ENCODE measurements around the gene EEFSEC. TPM values are rescaled to one million over a fixed set of nuclear protein-coding genes. Genes with fewer than 3 reads are reported as not detected.
A peak's percentile ranks its signal among the peaks of the same experiment; 100 is the strongest.

Gene EEFSEC
- polyA plus RNA-seq, 1 donor (not counting 4 experiments of a cell fraction or from before 2014, with no cell fraction given) = 8.7 TPM

DNA sequence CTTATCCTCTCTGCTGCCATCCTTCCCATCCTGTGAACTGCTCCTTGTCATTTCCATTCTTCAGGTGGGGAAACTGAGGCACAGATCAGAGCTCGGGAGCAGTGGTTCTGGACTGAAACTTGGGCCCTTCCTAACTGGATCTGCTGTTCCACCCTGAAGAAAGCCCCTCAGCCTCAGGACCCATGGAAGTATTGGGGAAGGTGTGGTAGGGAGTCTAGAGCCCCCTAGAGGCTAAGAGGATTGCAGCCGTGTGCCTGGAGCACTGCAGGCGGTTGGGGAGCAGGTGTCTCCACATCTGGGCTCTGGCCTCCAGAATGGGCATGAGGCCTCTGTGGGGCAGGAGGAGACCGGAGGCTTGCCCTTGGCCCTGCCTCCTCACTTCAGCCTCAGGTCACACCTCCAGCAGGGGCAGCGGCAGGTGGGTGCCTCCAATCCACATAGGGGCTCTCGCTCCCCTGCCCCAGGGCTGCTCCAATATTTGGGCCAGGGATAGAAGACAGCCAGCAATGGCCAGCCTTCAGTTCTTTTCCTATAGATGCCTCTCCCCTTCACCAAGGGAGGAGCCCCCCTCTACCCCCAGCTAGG, 285.3 kb downstream of the EEFSEC start:
- H3K9me3 ChIP-seq (ENCODE audit: control insufficient read depth, low read depth, low read length) = no peaks in the 10 kb centered on the region
- H3K4me2 ChIP-seq (ENCODE audit: control insufficient read depth, extremely low read depth, insufficient read depth, low read depth, low read length) = no peak overlapping the region
- H3K79me2 ChIP-seq (ENCODE audit: control insufficient read depth, insufficient read depth, low read length) = no peaks in the 10 kb centered on the region
- H4K20me1 ChIP-seq (ENCODE audit: control insufficient read depth, extremely low read depth, insufficient read depth, low read length) = peaks cover 3% of the 10 kb centered on the region
- H3K27me3 ChIP-seq (ENCODE audit: control insufficient read depth, extremely low read depth, insufficient read depth, low read length) = peaks cover 27% of the 10 kb centered on the region
- no peaks in the 10 kb centered on the region for H3K4me1 ChIP-seq (ENCODE audit: control insufficient read depth, extremely low read depth, insufficient read depth, low read length)
- no peak overlapping the region for H3K9ac ChIP-seq (ENCODE audit: control insufficient read depth, extremely low read depth, insufficient read depth, low read length)
- no peaks in the 10 kb centered on the region for H3K9me1 ChIP-seq (ENCODE audit: control insufficient read depth, extremely low read depth, insufficient read depth, low read length)
- no peak overlapping the region for H2AFZ ChIP-seq (ENCODE audit: control insufficient read depth, low read length)
- H3K27ac ChIP-seq (ENCODE audit: control insufficient read depth, insufficient read depth, low read length) = no peak overlapping the region
- no peak for FAIRE-seq
- H3K4me3 ChIP-seq (ENCODE audit: control insufficient read depth in 2 of 3, extremely low read depth in 1 of 3, insufficient read depth in 2 of 3, low read depth in 1 of 3, low read length in 3 of 3) = no peak overlapping the region
- TF ChIP-seq, protein P1, sequence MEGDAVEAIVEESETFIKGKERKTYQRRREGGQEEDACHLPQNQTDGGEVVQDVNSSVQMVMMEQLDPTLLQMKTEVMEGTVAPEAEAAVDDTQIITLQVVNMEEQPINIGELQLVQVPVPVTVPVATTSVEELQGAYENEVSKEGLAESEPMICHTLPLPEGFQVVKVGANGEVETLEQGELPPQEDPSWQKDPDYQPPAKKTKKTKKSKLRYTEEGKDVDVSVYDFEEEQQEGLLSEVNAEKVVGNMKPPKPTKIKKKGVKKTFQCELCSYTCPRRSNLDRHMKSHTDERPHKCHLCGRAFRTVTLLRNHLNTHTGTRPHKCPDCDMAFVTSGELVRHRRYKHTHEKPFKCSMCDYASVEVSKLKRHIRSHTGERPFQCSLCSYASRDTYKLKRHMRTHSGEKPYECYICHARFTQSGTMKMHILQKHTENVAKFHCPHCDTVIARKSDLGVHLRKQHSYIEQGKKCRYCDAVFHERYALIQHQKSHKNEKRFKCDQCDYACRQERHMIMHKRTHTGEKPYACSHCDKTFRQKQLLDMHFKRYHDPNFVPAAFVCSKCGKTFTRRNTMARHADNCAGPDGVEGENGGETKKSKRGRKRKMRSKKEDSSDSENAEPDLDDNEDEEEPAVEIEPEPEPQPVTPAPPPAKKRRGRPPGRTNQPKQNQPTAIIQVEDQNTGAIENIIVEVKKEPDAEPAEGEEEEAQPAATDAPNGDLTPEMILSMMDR (optimal IDR thresholded peaks at IDR 0.05 in 1 of 3, IDR thresholded peaks at IDR 0.05 in 1 of 3, conservative IDR thresholded peaks at IDR 0.05 in 1 of 3; ENCODE audit: extremely low read depth in 1 of 3, insufficient read depth in 2 of 3, low read length in 3 of 3) = peak; percentile 52 to 59 (median 52)
- TF ChIP-seq EZH2 (IDR thresholded peaks at IDR 0.05; ENCODE audit: low read length) = no peak
- DNase-seq (ENCODE audit: low read depth, low spot score) = no peak
- dilution Hi-C loops (cut with MboI; ENCODE audit: extremely low pct_ligation_motif_present, low sequenced_read_pairs) = no loop called here
- H3K36me3 ChIP-seq (ENCODE audit: control insufficient read depth in 2 of 2, extremely low read depth in 1 of 2, insufficient read depth in 2 of 2, low read length in 2 of 2) = no peaks in the 10 kb centered on the region

DNA sequence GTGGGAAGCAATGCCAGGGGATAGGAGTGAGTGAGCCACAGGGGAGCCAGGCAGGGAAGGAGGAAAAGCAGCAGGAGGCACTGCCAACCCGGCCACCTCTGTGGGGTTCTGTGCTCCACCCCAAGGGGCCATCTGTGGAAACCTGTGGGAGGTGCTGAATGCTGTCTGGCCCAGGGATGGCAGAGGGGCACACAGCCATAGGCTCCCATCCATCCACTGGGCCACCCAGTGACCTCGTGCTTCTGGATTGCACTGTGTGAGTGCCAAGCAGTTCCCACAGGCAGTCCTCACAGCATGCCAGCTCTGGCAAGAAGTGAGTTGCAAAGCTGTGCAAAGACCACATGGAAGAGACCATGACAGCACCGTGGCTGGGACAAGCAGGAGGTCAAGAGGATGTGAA, 285.9 kb downstream of the EEFSEC start:
- Histone ChIP-seq H4K20me1 (ENCODE audit: control insufficient read depth, extremely low read depth, insufficient read depth, low read length) (peaks cover 3% of the 10 kb centered on the region), H3K9ac (ENCODE audit: control insufficient read depth, extremely low read depth, insufficient read depth, low read length) (no peak overlapping the region), H3K9me1 (ENCODE audit: control insufficient read depth, extremely low read depth, insufficient read depth, low read length) (no peaks in the 10 kb centered on the region), H3K27ac (ENCODE audit: control insufficient read depth, insufficient read depth, low read length) (no peak overlapping the region), H3K9me3 (ENCODE audit: control insufficient read depth, low read depth, low read length) (no peaks in the 10 kb centered on the region), H3K4me2 (ENCODE audit: control insufficient read depth, extremely low read depth, insufficient read depth, low read depth, low read length) (no peak overlapping the region), H3K27me3 (ENCODE audit: control insufficient read depth, extremely low read depth, insufficient read depth, low read length) (peaks cover 24% of the 10 kb centered on the region), H3K79me2 (ENCODE audit: control insufficient read depth, insufficient read depth, low read length) (no peaks in the 10 kb centered on the region), H2AFZ (ENCODE audit: control insufficient read depth, low read length) (no peak overlapping the region), H3K4me1 (ENCODE audit: control insufficient read depth, extremely low read depth, insufficient read depth, low read length) (no peaks in the 10 kb centered on the region), H3K4me3 (ENCODE audit: control insufficient read depth in 2 of 3, extremely low read depth in 1 of 3, insufficient read depth in 2 of 3, low read depth in 1 of 3, low read length in 3 of 3) (no peak overlapping the region), H3K36me3 (ENCODE audit: control insufficient read depth in 2 of 2, extremely low read depth in 1 of 2, insufficient read depth in 2 of 2, low read length in 2 of 2) (no peaks in the 10 kb centered on the region)
- FAIRE-seq (no peak), DNase-seq (ENCODE audit: low read depth, low spot score) (no peak)
- dilution Hi-C loops (cut with MboI; ENCODE audit: extremely low pct_ligation_motif_present, low sequenced_read_pairs) = no loop called here
- TF ChIP-seq EZH2 (IDR thresholded peaks at IDR 0.05; ENCODE audit: low read length) = no peak
- TF ChIP-seq, protein P1 (optimal IDR thresholded peaks at IDR 0.05 in 1 of 3, IDR thresholded peaks at IDR 0.05 in 1 of 3, conservative IDR thresholded peaks at IDR 0.05 in 1 of 3; ENCODE audit: extremely low read depth in 1 of 3, insufficient read depth in 2 of 3, low read length in 3 of 3) = no peak
